KMS-11 (cell line): ENCODE measurements around the gene AATF.

ENCODE experiments used
- H2AFZ ChIP-seq: fragments of 200-600 bp; sonication (generic); 2 replicates; pipeline ENCODE4 v1.6.1; 2016; ENCODE audit warnings: antibody characterized with exemption, mixed run types, low read depth
- H3K27ac ChIP-seq: fragments of 200-600 bp; sonication (generic); 2 replicates; pipeline ENCODE4 v1.6.1; 2016; ENCODE audit warnings: mild to moderate bottlenecking, mixed run types
- H3K27me3 ChIP-seq: fragments of 200-600 bp; sonication (generic); 2 replicates; pipeline ENCODE4 v1.6.1; 2017; ENCODE audit warnings: mild to moderate bottlenecking, low read depth, mixed run types, moderate library complexity; ENCODE audit not compliant: insufficient read depth
- H3K36me3 ChIP-seq: fragments of 200-600 bp; sonication (generic); 2 replicates; pipeline ENCODE4 v1.6.1; 2017; ENCODE audit warnings: mild to moderate bottlenecking, mixed run types; ENCODE audit not compliant: insufficient read depth
- H3K4me1 ChIP-seq: fragments of 200-600 bp; sonication (generic); 2 replicates; pipeline ENCODE4 v1.6.1; 2016; ENCODE audit warnings: mild to moderate bottlenecking, low read depth, mixed run types; ENCODE audit not compliant: poor library complexity, severe bottlenecking
- H3K4me2 ChIP-seq: fragments of 200-600 bp; sonication (generic); 2 replicates; pipeline ENCODE4 v1.7.0; 2016; ENCODE audit warnings: mild to moderate bottlenecking, mixed run types
- H3K4me3 ChIP-seq: fragments of 200-600 bp; sonication (generic); IDR thresholded peaks from 2 replicates; pipeline ENCODE4 v1.6.1; 2017; ENCODE audit warnings: low read depth, low read length, mixed read lengths; ENCODE audit not compliant: insufficient read depth
- H3K79me2 ChIP-seq: fragments of 200-600 bp; sonication (generic); 2 replicates; pipeline ENCODE4 v1.6.1; 2016; ENCODE audit warnings: low read depth, mixed run types; ENCODE audit not compliant: insufficient read depth
- H3K9ac ChIP-seq: fragments of 200-600 bp; sonication (generic); 2 replicates; pipeline ENCODE4 v1.6.1; 2016; ENCODE audit warnings: mild to moderate bottlenecking, mixed run types
- H4K20me1 ChIP-seq: fragments of 200-600 bp; sonication (generic); 2 replicates; pipeline ENCODE4 v1.6.1; 2016; ENCODE audit warnings: mild to moderate bottlenecking, mixed run types; ENCODE audit not compliant: insufficient read depth
- TF ChIP-seq, protein P1 (sequence below): fragments of 200-600 bp; sonication (generic); conservative IDR thresholded peaks from 2 replicates; pipeline ENCODE4 v1.6.1; 2017; ENCODE audit warnings: low read depth, mild to moderate bottlenecking, antibody characterized with exemption, low read length, moderate library complexity, mixed read lengths

AATF gene

DNA sequence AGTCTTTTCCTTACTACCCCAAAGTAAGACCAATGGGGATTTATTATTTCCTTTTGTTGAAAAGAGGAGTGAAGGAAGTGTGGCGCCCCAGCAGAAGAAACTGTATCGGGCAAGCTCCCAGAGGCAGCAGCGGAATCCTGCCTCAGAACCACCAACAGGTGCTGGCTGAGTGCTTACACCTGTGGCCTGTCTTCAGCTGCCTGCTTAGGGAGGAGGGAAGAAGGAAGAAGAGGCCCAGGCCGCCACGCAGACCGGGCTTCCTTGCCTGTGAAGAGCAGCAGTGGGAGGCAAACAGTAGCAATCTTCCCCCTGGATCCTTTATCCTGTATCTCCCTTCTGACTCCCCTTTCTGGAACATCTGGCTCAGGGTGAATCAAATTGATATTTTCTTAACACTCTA, 134.7 kb downstream of the AATF start:
- H4K20me1 ChIP-seq = no peaks in the 10 kb centered on the region
- no peak overlapping the region for H3K27ac ChIP-seq
- H3K4me1 ChIP-seq = no peaks in the 10 kb centered on the region
- no peak overlapping the region for H3K4me2 ChIP-seq
- no peak overlapping the region for H3K4me3 ChIP-seq
- no peaks in the 10 kb centered on the region for H3K79me2 ChIP-seq
- no peak overlapping the region for H2AFZ ChIP-seq
- no peaks in the 10 kb centered on the region for H3K27me3 ChIP-seq
- H3K36me3 ChIP-seq = no peaks in the 10 kb centered on the region; the same call in 1 of the 2 replicates
- no peak overlapping the region for H3K9ac ChIP-seq
- TF ChIP-seq, protein P1, sequence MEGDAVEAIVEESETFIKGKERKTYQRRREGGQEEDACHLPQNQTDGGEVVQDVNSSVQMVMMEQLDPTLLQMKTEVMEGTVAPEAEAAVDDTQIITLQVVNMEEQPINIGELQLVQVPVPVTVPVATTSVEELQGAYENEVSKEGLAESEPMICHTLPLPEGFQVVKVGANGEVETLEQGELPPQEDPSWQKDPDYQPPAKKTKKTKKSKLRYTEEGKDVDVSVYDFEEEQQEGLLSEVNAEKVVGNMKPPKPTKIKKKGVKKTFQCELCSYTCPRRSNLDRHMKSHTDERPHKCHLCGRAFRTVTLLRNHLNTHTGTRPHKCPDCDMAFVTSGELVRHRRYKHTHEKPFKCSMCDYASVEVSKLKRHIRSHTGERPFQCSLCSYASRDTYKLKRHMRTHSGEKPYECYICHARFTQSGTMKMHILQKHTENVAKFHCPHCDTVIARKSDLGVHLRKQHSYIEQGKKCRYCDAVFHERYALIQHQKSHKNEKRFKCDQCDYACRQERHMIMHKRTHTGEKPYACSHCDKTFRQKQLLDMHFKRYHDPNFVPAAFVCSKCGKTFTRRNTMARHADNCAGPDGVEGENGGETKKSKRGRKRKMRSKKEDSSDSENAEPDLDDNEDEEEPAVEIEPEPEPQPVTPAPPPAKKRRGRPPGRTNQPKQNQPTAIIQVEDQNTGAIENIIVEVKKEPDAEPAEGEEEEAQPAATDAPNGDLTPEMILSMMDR = no peak

DNA sequence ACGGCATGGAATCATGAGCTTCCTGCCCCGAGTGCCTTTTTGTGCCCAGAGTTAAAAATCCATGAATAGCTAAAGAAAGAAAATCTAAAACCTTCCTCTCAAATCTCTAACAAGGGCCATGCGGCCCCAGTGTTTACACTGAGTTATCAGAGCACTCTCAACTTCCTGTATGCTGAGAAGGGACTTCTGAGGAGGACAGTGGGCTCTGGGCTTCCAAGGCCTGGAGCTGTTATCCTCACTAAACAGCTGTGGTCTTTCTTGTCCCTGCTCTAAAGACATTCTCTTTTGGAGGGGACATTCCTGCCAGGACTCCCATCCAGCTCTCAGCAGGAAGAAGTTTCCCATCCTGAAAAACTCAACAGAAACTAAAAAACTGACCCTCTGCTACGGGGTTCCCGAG, 135.6 kb downstream of the AATF start:
- Histone ChIP-seq H3K27me3 (no peaks in the 10 kb centered on the region), H3K9ac (no peak overlapping the region), H3K36me3 (no peaks in the 10 kb centered on the region; the same call in 1 of the 2 replicates), H2AFZ (no peak overlapping the region), H3K4me3 (no peak overlapping the region), H3K27ac (no peak overlapping the region), H3K4me1 (no peaks in the 10 kb centered on the region), H3K79me2 (no peaks in the 10 kb centered on the region), H3K4me2 (no peak overlapping the region), H4K20me1 (no peaks in the 10 kb centered on the region)
- TF ChIP-seq, protein P1 = no peak

DNA sequence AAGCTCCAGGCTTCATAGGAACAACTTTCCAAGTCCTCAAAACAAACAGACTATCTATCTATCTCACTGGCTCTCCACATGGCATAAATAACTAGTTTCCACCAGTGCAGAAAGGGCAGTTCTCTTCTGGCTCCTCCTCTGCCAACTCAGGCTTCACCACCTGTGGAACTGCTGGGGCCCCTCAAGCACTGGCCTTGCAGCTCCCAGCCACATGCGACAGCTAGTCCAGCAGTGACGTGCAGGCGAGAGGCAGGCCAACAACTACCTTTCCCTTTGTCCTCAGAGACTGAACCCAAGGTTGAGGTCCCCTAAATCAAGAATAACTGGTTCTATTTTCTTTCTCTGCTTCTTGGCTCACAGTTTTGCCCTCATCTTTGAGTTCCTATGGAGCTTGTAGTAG, 137.6 kb downstream of the AATF start:
- Histone ChIP-seq H3K27ac (no peak overlapping the region), H4K20me1 (no peaks in the 10 kb centered on the region), H3K9ac (no peak overlapping the region), H3K4me2 (no peak overlapping the region), H3K27me3 (no peaks in the 10 kb centered on the region), H3K79me2 (no peaks in the 10 kb centered on the region), H3K4me1 (no peaks in the 10 kb centered on the region), H2AFZ (no peak overlapping the region), H3K36me3 (no peaks in the 10 kb centered on the region; the same call in 1 of the 2 replicates), H3K4me3 (no peak overlapping the region)
- TF ChIP-seq, protein P1 = no peak

DNA sequence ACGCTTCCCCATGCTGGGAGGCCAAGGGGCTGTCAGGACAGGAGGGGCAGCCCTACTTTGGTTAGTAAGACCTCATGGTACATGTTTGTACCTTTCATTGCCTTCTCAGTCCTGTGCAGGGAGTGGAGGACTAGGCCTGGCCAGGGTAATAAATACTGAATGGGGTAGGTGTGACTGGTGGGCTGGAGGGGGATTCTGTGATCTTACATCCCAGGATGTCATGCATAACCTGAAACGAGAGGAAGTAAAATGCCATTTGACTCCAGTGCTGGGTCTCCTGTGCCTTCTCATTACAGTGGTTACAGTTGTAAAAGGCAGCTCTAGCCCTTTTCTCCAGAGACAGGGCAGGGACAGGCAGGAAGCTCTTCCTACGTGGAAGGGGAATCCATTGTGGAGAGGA, 138.2 kb downstream of the AATF start:
- H3K36me3 ChIP-seq = no peaks in the 10 kb centered on the region; the same call in 1 of the 2 replicates
- no peaks in the 10 kb centered on the region for H3K4me1 ChIP-seq
- no peak overlapping the region for H3K9ac ChIP-seq

More for the DNA sequence above, 138.2 kb downstream of the AATF start:
- TF ChIP-seq, protein P1 = no peak
- H2AFZ ChIP-seq = no peak overlapping the region
- H4K20me1 ChIP-seq = no peaks in the 10 kb centered on the region
- no peak overlapping the region for H3K4me3 ChIP-seq
- H3K79me2 ChIP-seq = no peaks in the 10 kb centered on the region
- H3K27ac ChIP-seq = no peak overlapping the region
- no peak overlapping the region for H3K4me2 ChIP-seq
- H3K27me3 ChIP-seq = no peaks in the 10 kb centered on the region
